ENCODE data around the gene NCEH1.
"Not testable (repeated sequence)": the region's sequence is repeated elsewhere in the genome, so short reads cannot be mapped to it uniquely, and the experiment has no call there.

NCEH1 gene

GRCh38 chr3:172595664-172596393 is 115.0 kb downstream of the NCEH1 start:
- H3K4me3 ChIP-seq (ENCODE audit: low read depth, low read length) = no peak overlapping the region; the same call in 1 of the 2 replicates
- POLR2A ChIA-PET = no interaction called here
- TF ChIP-seq, protein P1, sequence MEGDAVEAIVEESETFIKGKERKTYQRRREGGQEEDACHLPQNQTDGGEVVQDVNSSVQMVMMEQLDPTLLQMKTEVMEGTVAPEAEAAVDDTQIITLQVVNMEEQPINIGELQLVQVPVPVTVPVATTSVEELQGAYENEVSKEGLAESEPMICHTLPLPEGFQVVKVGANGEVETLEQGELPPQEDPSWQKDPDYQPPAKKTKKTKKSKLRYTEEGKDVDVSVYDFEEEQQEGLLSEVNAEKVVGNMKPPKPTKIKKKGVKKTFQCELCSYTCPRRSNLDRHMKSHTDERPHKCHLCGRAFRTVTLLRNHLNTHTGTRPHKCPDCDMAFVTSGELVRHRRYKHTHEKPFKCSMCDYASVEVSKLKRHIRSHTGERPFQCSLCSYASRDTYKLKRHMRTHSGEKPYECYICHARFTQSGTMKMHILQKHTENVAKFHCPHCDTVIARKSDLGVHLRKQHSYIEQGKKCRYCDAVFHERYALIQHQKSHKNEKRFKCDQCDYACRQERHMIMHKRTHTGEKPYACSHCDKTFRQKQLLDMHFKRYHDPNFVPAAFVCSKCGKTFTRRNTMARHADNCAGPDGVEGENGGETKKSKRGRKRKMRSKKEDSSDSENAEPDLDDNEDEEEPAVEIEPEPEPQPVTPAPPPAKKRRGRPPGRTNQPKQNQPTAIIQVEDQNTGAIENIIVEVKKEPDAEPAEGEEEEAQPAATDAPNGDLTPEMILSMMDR (IDR thresholded peaks at IDR 0.05; ENCODE audit: insufficient read depth, low read length, missing control alignments) = peak; percentile 62
- CTCF ChIA-PET = interaction anchor here (0.8 to 5.3 kb wide), 33 partner anchors 9 to 135 kb away, joined by 3 to 86 read pairs (median 6); no protein-coding TSS in a partner anchor
- no peak for DNase-seq (ENCODE audit: low read depth, low spot score)

DNA sequence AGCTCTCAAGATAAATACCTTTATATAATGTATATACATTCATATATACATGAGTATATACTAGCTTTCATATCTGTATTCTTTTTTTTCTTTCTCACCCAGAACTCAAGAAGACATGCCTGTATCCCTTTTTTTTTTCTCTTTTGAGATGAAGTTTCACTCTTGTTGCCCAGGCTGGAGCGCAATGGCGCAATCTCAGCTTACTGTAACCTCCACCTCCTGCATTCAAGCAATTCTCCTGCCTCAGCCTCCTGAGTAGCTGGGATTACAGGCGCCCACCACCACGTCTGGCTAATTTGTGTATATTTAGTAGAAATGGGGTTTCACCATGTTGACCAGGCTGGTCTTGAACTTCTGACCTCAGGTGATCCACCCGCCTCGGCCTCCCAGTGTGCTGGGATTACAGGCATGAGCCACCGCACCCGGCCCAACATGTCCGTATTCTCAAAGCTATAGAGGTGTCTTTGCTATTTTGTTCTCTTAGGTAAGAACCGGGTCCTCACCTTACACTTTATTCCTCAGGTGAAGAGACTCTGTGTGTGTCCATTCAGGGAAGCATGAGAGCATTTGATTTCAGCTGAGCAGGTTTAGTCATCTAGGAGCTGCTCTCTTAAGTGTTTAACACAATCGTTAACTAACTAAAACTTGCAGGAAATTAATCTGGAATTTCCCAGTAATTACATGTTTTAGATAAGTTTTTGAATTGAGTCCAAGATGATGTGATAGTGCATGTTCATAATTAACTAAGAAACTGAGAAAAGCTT is 115.8 kb downstream of the NCEH1 start:
- H3K4me3 ChIP-seq (ENCODE audit: low read depth, low read length); POLR2A ChIA-PET; DNase-seq (ENCODE audit: low read depth, low spot score): not testable (repeated sequence)
- CTCF ChIA-PET = interaction anchor here (0.6 to 5.3 kb wide), 24 partner anchors 11 to 195 kb away, joined by 3 to 86 read pairs (median 6); no protein-coding TSS in a partner anchor

DNA sequence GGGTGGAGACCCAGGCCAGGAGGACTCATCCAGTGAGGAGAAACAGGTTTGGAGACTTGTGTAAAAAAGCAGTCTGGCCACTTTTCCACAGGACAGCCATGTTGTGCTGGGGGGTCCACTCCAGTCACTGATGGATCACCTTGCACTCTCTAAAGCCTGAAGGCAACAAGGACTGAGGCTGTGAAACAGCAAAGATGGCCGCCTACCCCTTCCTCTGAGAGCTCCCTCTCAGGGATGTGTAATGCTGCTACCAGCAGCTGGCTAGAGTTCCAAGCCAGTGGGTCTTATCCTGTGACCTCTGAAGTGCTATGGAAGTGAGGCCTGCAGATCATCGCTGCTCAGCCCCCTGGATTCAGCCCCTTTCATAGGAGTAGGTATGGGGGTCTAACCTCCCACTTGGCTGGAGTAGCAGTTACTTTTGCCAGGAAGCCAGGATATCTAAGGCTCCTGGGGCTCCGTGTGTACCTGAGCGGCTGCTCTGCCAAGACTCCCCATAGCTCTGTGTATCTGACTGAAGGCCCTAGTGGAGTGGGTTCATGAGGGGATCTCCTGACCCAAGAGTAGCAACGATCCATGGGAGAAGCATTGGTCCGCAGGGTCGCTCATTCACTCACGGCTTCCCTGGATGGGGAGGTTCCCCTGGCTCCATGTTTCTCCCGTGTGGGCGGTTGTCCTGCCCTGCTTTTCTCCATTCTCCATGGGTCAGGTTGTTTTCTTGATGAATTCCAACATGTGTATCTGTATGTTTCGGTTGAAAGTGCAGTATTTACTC is 117.8 kb downstream of the NCEH1 start:
- no peak for DNase-seq (ENCODE audit: low read depth, low spot score)
- ChIA-PET POLR2A (no interaction called here), CTCF (interaction anchor here (1.6 to 5.3 kb wide), 3 partner anchors 9 to 84 kb away, joined by 3 to 86 read pairs (median 26); no protein-coding TSS in a partner anchor)
- H3K4me3 ChIP-seq (ENCODE audit: low read depth, low read length) = no peak overlapping the region
- TF ChIP-seq, protein P1 (IDR thresholded peaks at IDR 0.05; ENCODE audit: insufficient read depth, low read length, missing control alignments) = no peak

GRCh38 chr3:172591876-172592771 is 118.7 kb downstream of the NCEH1 start:
- no peak overlapping the region for H3K4me3 ChIP-seq (ENCODE audit: low read depth, low read length)
- no peak for DNase-seq (ENCODE audit: low read depth, low spot score)
- POLR2A ChIA-PET = no interaction called here
- CTCF ChIA-PET = interaction anchor here (1.6 to 5.3 kb wide), 2 partner anchors 14 to 85 kb away, joined by 3 to 86 read pairs; no protein-coding TSS in a partner anchor
- TF ChIP-seq, protein P1 (IDR thresholded peaks at IDR 0.05; ENCODE audit: insufficient read depth, low read length, missing control alignments) = no peak

DNA sequence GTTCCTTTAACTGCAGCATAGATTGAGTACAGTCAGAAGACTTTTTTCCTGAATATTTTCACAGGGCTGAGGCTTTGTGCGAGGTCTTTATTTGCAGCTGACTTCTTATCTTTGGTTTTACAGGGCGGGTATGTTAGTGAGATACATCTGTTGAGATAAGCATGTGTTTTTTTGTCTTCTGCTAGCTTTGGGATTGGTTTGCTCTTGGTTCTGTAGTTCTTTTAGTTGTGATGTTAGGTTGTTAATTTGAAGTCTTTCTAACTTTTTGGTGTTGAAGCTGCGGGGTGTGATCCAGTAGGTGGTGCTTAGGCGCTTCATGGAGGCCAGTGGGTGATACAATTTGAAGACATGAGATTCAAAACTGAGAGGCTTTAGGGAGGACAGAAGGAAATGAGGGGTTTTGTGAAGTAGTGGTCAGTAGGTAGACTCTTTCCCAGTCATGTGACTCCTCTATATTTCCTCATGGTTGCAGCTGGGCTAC is 119.7 kb downstream of the NCEH1 start:
- POLR2A ChIA-PET = no interaction called here
- TF ChIP-seq, protein P1 (IDR thresholded peaks at IDR 0.05; ENCODE audit: insufficient read depth, low read length, missing control alignments) = no peak
- CTCF ChIA-PET = no interaction called here
- H3K4me3 ChIP-seq (ENCODE audit: low read depth, low read length) = no peak overlapping the region
- DNase-seq (ENCODE audit: low read depth, low spot score) = no peak

DNA sequence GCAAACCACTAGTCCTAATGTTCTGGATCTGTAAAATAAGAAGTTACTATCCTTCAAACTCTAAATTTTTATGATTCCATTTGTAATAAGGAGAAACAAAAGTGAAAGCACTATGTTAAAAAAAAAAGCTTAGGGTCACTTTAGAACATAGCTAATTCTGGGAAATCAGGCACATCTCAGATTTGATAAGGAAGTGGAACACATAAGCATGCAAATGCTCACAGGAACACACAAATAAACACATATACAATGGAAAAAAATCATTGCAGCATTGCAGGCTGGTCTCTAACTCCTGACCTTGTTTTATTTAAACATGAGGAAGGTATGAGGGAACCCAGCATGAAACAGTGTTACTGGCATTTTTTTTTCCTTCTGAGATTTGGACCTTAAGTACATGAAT is 124.4 kb downstream of the NCEH1 start:
- TF ChIP-seq, protein P1 (IDR thresholded peaks at IDR 0.05; ENCODE audit: insufficient read depth, low read length, missing control alignments) = no peak
- ChIA-PET CTCF (interaction anchor here (1.7 kb wide), 1 partner anchor 10 kb away, joined by 10 read pairs; no protein-coding TSS in a partner anchor), POLR2A (no interaction called here)
- no peak for DNase-seq (ENCODE audit: low read depth, low spot score)
- no peak overlapping the region for H3K4me3 ChIP-seq (ENCODE audit: low read depth, low read length)
